Smooth muscle cell (in vitro differentiated cells): ENCODE data around the gene KAZALD1. TPM values are rescaled to one million over a fixed set of nuclear protein-coding genes. Genes with fewer than 3 reads are reported as not detected.

Experiments used
- DNase-seq: peaks from one replicate; lab custom pipeline; 2025; ENCODE audit not compliant: unreplicated experiment; lab: John Stamatoyannopoulos, UW
- H2AFZ ChIP-seq: fragments of 200-600 bp; sonication (generic); 2 replicates; pipeline ENCODE4 v1.6.0; 2016; ENCODE audit warnings: antibody characterized with exemption, low read depth, mild to moderate bottlenecking
- H3F3A ChIP-seq: fragments of 200-600 bp; sonication (generic); 2 replicates; pipeline ENCODE4 v1.6.0; 2017; ENCODE audit warnings: antibody characterized with exemption, low read depth
- H3K27ac ChIP-seq: fragments of 200-600 bp; sonication (generic); 2 replicates; pipeline ENCODE4 v1.5.1; 2016; ENCODE audit warnings: low read depth, mild to moderate bottlenecking
- H3K27me3 ChIP-seq: fragments of 200-600 bp; sonication (generic); 2 replicates; pipeline ENCODE4 v1.6.1; 2016; ENCODE audit warnings: low read depth, mild to moderate bottlenecking
- H3K36me3 ChIP-seq: fragments of 200-600 bp; sonication (generic); 2 replicates; pipeline ENCODE4 v1.5.1; 2016; ENCODE audit warnings: low read depth
- H3K4me1 ChIP-seq: fragments of 200-600 bp; sonication (generic); 2 replicates; pipeline ENCODE4 v1.5.1; 2016; ENCODE audit warnings: low read depth
- H3K4me2 ChIP-seq: fragments of 200-600 bp; sonication (generic); 2 replicates; pipeline ENCODE4 v1.6.0; 2016; ENCODE audit warnings: mild to moderate bottlenecking
- H3K4me3 ChIP-seq: fragments of 200-600 bp; sonication (generic); 2 replicates; pipeline ENCODE4 v1.5.1; 2016; ENCODE audit warnings: mild to moderate bottlenecking
- H3K79me2 ChIP-seq: fragments of 200-600 bp; sonication (generic); 2 replicates; pipeline ENCODE4 v1.6.0; 2016; ENCODE audit warnings: low read depth, mild to moderate bottlenecking
- H3K9ac ChIP-seq: fragments of 200-600 bp; sonication (generic); 2 replicates; pipeline ENCODE4 v1.6.0; 2016; ENCODE audit warnings: low read depth
- H3K9me3 ChIP-seq: fragments of 200-600 bp; sonication (generic); replicated peaks from 2 replicates; pipeline ENCODE4 v1.5.1; 2016; ENCODE audit warnings: low read depth
- H4K20me1 ChIP-seq: fragments of 200-600 bp; sonication (generic); 2 replicates; pipeline ENCODE4 v1.6.0; 2016; ENCODE audit warnings: low read depth
- CTCF ChIP-seq: fragments of 200-600 bp; sonication (generic); IDR thresholded peaks from 2 replicates; pipeline ENCODE4 v1.5.1; 2017; ENCODE audit warnings: borderline replicate concordance, mild to moderate bottlenecking, antibody characterized with exemption; ENCODE audit not compliant: insufficient read depth, poor library complexity, severe bottlenecking
- WGBS: methylation state at CpG from one replicate; pipeline ENCODE4 v1.1.7; 2016; ENCODE audit warnings: low lambda C conversion rate; 5-methylcytosine and 5-hydroxymethylcytosine counted together
- polyA plus RNA-seq: library from polyadenylated mRNA; unstranded; fragments of >200 nt; fragmentation: Nextera tagmentation; extraction: Ambion mirVana; gene quantifications from 2 replicates; pipeline ENCODE4 v1.2.1, GENCODE V29; 2016
- total RNA-seq: library from RNA; depleted of rRNA; stranded (reverse); fragments of >200 nt; gene quantifications from 2 replicates; pipeline ENCODE4 v1.2.3, GENCODE V29; 2014

KAZALD1 gene
- total and polyA plus RNA-seq, 2 experiments from 2014 or later = 13.1 to 20.4 TPM

GRCh38 chr10:101060036-101060950 is 1.5 kb upstream of the KAZALD1 start:
- Histone ChIP-seq H4K20me1 (no peaks in the 10 kb centered on the region), H3K36me3 (no peaks in the 10 kb centered on the region), H3K4me2 (peak overlapping the region; percentile 91), H3K27ac (peak overlapping the region; percentile 88), H3K79me2 (no peaks in the 10 kb centered on the region), H3K4me3 (peak overlapping the region; percentile 76), H3K27me3 (no peaks in the 10 kb centered on the region), H3K9me3 (no peaks in the 10 kb centered on the region), H2AFZ (peak overlapping the region; percentile 90), H3F3A (peaks cover 12% of the 10 kb centered on the region), H3K9ac (peak overlapping the region; percentile 92), H3K4me1 (peaks cover 29% of the 10 kb centered on the region)
- peak; percentile 45 for DNase-seq
- WGBS = 1% methylated on average over 37 of the region's 37 CpGs
- TF ChIP-seq CTCF = peak; percentile 91

DNA sequence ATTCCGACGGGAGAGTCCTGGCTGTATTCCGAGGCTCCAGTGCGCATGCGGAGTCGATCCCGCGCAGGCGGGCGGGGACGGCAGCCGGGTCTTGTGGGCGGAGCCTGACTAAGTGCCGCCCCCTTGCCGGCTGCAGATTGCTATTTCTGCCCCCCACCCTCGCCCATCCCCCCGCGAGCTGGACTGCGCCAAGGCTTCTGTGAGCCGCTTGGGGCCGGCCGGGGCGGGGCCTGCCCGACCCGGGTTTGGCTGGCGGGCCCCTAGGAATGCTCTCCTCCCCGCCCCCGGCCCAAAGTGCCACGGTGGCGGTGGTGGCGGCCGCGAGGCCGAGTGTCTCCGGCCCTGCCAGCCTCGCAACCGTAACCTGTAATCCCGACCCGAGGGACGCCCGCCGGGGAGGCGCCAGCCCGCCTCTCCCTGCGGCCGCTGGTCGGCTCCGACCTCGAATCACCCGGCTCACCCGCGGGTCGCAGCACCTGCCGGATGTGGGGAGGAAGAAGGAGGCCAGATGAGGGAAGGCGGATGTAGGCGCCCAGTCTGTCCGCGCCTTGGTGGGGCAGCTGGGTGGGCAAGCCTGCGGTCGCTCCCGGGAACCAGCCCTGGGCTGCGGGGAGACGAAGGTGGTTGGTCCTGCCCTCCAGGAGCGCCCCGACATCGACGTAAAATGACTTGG is 702 bp upstream of the KAZALD1 start:
- no peaks in the 10 kb centered on the region for H4K20me1 ChIP-seq
- H3K36me3 ChIP-seq = no peaks in the 10 kb centered on the region
- H3K4me3 ChIP-seq = peak overlapping the region; percentile 76
- DNase-seq = peak; percentile 94
- peak overlapping the region; percentile 91 for H3K4me2 ChIP-seq
- no peak for TF ChIP-seq CTCF
- peaks cover 20% of the 10 kb centered on the region for H3F3A ChIP-seq
- WGBS = 1% methylated on average over 59 of the region's 67 CpGs
- no peaks in the 10 kb centered on the region for H3K79me2 ChIP-seq
- no peaks in the 10 kb centered on the region for H3K9me3 ChIP-seq
- peaks cover 32% of the 10 kb centered on the region for H3K4me1 ChIP-seq
- H3K9ac ChIP-seq = peak overlapping the region; percentile 92
- peak overlapping the region; percentile 90 for H2AFZ ChIP-seq
- no peaks in the 10 kb centered on the region for H3K27me3 ChIP-seq
- H3K27ac ChIP-seq = peak overlapping the region; percentile 88

- peak overlapping the region; percentile 92 for H3K9ac ChIP-seq
- peak; percentile 23 for DNase-seq
- H3K27me3 ChIP-seq = no peaks in the 10 kb centered on the region
- no peak overlapping the region for H2AFZ ChIP-seq
- peak overlapping the region; percentile 91 for H3K4me2 ChIP-seq
- no peaks in the 10 kb centered on the region for H4K20me1 ChIP-seq
- H3K27ac ChIP-seq = peak overlapping the region; percentile 88
- H3K4me3 ChIP-seq = peak overlapping the region; percentile 76
- peak; percentile 54 for TF ChIP-seq CTCF
- H3K79me2 ChIP-seq = no peaks in the 10 kb centered on the region
- peaks cover 46% of the 10 kb centered on the region for H3K4me1 ChIP-seq
- H3K36me3 ChIP-seq = no peaks in the 10 kb centered on the region
- H3F3A ChIP-seq = peaks cover 24% of the 10 kb centered on the region
- 4% methylated on average over 62 of the region's 63 CpGs for WGBS
- H3K9me3 ChIP-seq = no peaks in the 10 kb centered on the region
Measured at GRCh38 chr10:101062232-101063049, 652 bp downstream of the KAZALD1 start.
